ENCODE results near the gene MAP4K5. TPM values are rescaled to one million over a fixed set of nuclear protein-coding genes. Genes with fewer than 3 reads are reported as not detected.

MAP4K5 gene
- total and polyA plus RNA-seq, 7 donors, result 4.8 to 17.1 (median 14.6) TPM

- Histone ChIP-seq H3K27ac (no peak overlapping the region), H3K27me3 (ENCODE audit: insufficient read depth in 3 of 3, low read length in 2 of 3) (no peaks in the 10 kb centered on the region), H3K36me3 (ENCODE audit: insufficient read depth in 1 of 2, low read depth in 1 of 2) (no peaks in the 10 kb centered on the region), H3K9me3 (no peaks in the 10 kb centered on the region), H3K4me3 (no peak overlapping the region), H3K4me1 (peaks cover 19% of the 10 kb centered on the region)
- no peak for DNase-seq
- WGBS, 3 donors, result 74 to 86% (median 81%) methylated on average over 1 of the region's 1 CpG
- intact Hi-C loops (cut with DNase I), result no loop called here
- ATAC-seq, result no peak
- no peak for TF ChIP-seq CTCF (IDR thresholded peaks at IDR 0.05)
These were observed 10.4 kb downstream of the MAP4K5 start for GRCh38 chr14:50521912-50522341.

GRCh38 chr14:50520947-50521815, 11.2 kb downstream of the MAP4K5 start:
- Histone ChIP-seq H3K9me3 (no peaks in the 10 kb centered on the region), H3K27ac (no peak overlapping the region), H3K4me1 (peaks cover 13% of the 10 kb centered on the region), H3K27me3 (ENCODE audit: insufficient read depth in 3 of 3, low read length in 2 of 3) (no peaks in the 10 kb centered on the region), H3K4me3 (no peak overlapping the region), H3K36me3 (ENCODE audit: insufficient read depth in 1 of 2, low read depth in 1 of 2) (no peaks in the 10 kb centered on the region)
- intact Hi-C loops (cut with DNase I), result no loop called here
- no peak for DNase-seq
- WGBS, 3 donors, result 61 to 63% (median 63%) methylated on average over 5 of the region's 5 CpGs
- peak in 2 of 4 donors; percentile 36 to 50 for ATAC-seq
- TF ChIP-seq CTCF (IDR thresholded peaks at IDR 0.05), result no peak

GRCh38 chr14:50516091-50516490, 16.3 kb downstream of the MAP4K5 start:
- Histone ChIP-seq H3K9me3 (no peaks in the 10 kb centered on the region), H3K4me3 (no peak overlapping the region), H3K27me3 (ENCODE audit: insufficient read depth in 3 of 3, low read length in 2 of 3) (no peaks in the 10 kb centered on the region), H3K27ac (no peak overlapping the region), H3K4me1 (peaks cover 1% of the 10 kb centered on the region), H3K36me3 (ENCODE audit: insufficient read depth in 1 of 2, low read depth in 1 of 2) (no peaks in the 10 kb centered on the region)
- ATAC-seq, result no peak
- TF ChIP-seq CTCF (IDR thresholded peaks at IDR 0.05), result no peak
- no peak for DNase-seq
- 94 to 98% (median 98%) methylated on average over 2 of the region's 2 CpGs for WGBS, 3 donors
- intact Hi-C loops (cut with DNase I), result no loop called here

- Histone ChIP-seq H3K4me3 (no peak overlapping the region), H3K36me3 (ENCODE audit: insufficient read depth in 1 of 2, low read depth in 1 of 2) (no peaks in the 10 kb centered on the region), H3K27ac (no peak overlapping the region), H3K4me1 (peaks cover 4% of the 10 kb centered on the region), H3K9me3 (no peaks in the 10 kb centered on the region), H3K27me3 (ENCODE audit: insufficient read depth in 3 of 3, low read length in 2 of 3) (no peaks in the 10 kb centered on the region)
- intact Hi-C loops (cut with DNase I), result no loop called here
- no peak for TF ChIP-seq CTCF (IDR thresholded peaks at IDR 0.05)
- WGBS, 3 donors, result 92 to 96% (median 92%) methylated on average over 4 of the region's 4 CpGs
- no peak for DNase-seq
- no peak for ATAC-seq
These were observed 19.9 kb downstream of the MAP4K5 start for GRCh38 chr14:50512463-50512862.

All from psoas muscle (tissue), 8 donors.